GM12891 (cell line): ENCODE measurements around the gene DESI1.
"Not testable (repeated sequence)": the region's sequence is repeated elsewhere in the genome, so short reads cannot be mapped to it uniquely, and the experiment has no call there.

Experiments used
- DNase-seq: peaks from one replicate; pipeline ENCODE4 v3.0.0; 2011; ENCODE audit warnings: low spot score; ENCODE audit not compliant: insufficient read length
- FAIRE-seq: peaks from 2 replicates; lab custom pipeline; 2011; peaks lifted over from hg19 to GRCh38; lab: Jason Lieb, UNC
- PAX5 ChIP-seq: IDR thresholded peaks from 2 replicates; pipeline ENCODE4 v1.6.1; 2011; ENCODE audit warnings: low read length, moderate library complexity, mild to moderate bottlenecking; ENCODE audit not compliant: insufficient read depth, severe bottlenecking
- POLR2A ChIP-seq: IDR thresholded peaks from 2 replicates; pipeline ENCODE4 v1.6.1; 2011; ENCODE audit warnings: low read depth, low read length, control low read depth
- POLR2AphosphoS5 ChIP-seq: IDR thresholded peaks from 2 replicates; pipeline ENCODE4 v1.6.1; 2011; ENCODE audit warnings: low read depth, low read length, control low read depth
- POU2F2 ChIP-seq: IDR thresholded peaks from 2 replicates; pipeline ENCODE4 v1.6.1; 2011; ENCODE audit warnings: low read depth, mild to moderate bottlenecking, control low read depth, low read length, moderate library complexity
- SPI1 ChIP-seq: IDR thresholded peaks from 2 replicates; pipeline ENCODE4 v1.6.1; 2011; ENCODE audit warnings: low read depth, low read length, control low read depth
- TAF1 ChIP-seq: IDR thresholded peaks from 2 replicates; pipeline ENCODE4 v1.6.1; 2011; ENCODE audit warnings: low read depth, low read length, control low read depth

Gene DESI1

GRCh38 chr22:41656556-41656955, 35.7 kb upstream of the DESI1 start:
- FAIRE-seq: no peak
- no peak for DNase-seq
- TF ChIP-seq TAF1 (no peak), POLR2AphosphoS5 (no peak), PAX5 (no peak), SPI1 (no peak), POLR2A (no peak), POU2F2 (no peak)

GRCh38 chr22:41654322-41654721, 33.5 kb upstream of the DESI1 start:
- TF ChIP-seq TAF1 (no peak), POLR2AphosphoS5 (no peak), PAX5 (no peak), POLR2A (no peak), POU2F2 (no peak), SPI1 (no peak)
- DNase-seq: no peak
- FAIRE-seq: no peak

GRCh38 chr22:41650821-41651220, 30.0 kb upstream of the DESI1 start:
- TF ChIP-seq POU2F2: no peak
- TF ChIP-seq SPI1: no peak
- no peak for TF ChIP-seq POLR2AphosphoS5
- no peak for TF ChIP-seq PAX5
- TF ChIP-seq POLR2A: no peak
- TF ChIP-seq TAF1: no peak
- DNase-seq (no peak), FAIRE-seq (no peak)

- FAIRE-seq (no peak), DNase-seq (no peak)
- TF ChIP-seq TAF1 (no peak), PAX5 (no peak), POLR2A (no peak), SPI1 (no peak), POU2F2 (no peak), POLR2AphosphoS5 (no peak)
Measured at GRCh38 chr22:41650229-41650628, 29.4 kb upstream of the DESI1 start.

GRCh38 chr22:41648432-41648831, 27.6 kb upstream of the DESI1 start:
- no peak for FAIRE-seq
- TF ChIP-seq POLR2A: no peak
- TF ChIP-seq POU2F2: no peak
- TF ChIP-seq TAF1: no peak
- TF ChIP-seq POLR2AphosphoS5: no peak
- DNase-seq: no peak

- DNase-seq: no peak
- FAIRE-seq: no peak
- no peak for TF ChIP-seq TAF1
- no peak for TF ChIP-seq POLR2A
- TF ChIP-seq PAX5: no peak
- no peak for TF ChIP-seq POU2F2
- no peak for TF ChIP-seq POLR2AphosphoS5
- TF ChIP-seq SPI1: no peak
Measured at GRCh38 chr22:41647771-41648170, 26.9 kb upstream of the DESI1 start.

GRCh38 chr22:41642331-41643110, 21.7 kb upstream of the DESI1 start:
- TF ChIP-seq PAX5: no peak
- TF ChIP-seq POLR2AphosphoS5: no peak
- no peak for TF ChIP-seq SPI1
- TF ChIP-seq TAF1: no peak
- TF ChIP-seq POU2F2: no peak
- no peak for TF ChIP-seq POLR2A
- DNase-seq: no peak
- no peak for FAIRE-seq

GRCh38 chr22:41641854-41642253, 21.0 kb upstream of the DESI1 start:
- no peak for FAIRE-seq
- TF ChIP-seq POU2F2 (no peak), POLR2A (no peak), PAX5 (no peak), POLR2AphosphoS5 (no peak), TAF1 (no peak), SPI1 (no peak)
- DNase-seq: no peak

GRCh38 chr22:41638748-41639147, 17.9 kb upstream of the DESI1 start:
- FAIRE-seq (peak; percentile 38), DNase-seq (no peak)
- TF ChIP-seq POU2F2: no peak
- no peak for TF ChIP-seq SPI1
- TF ChIP-seq TAF1: no peak
- TF ChIP-seq PAX5: no peak

- no peak for DNase-seq
- TF ChIP-seq POLR2A (no peak), TAF1 (no peak), PAX5 (no peak), POLR2AphosphoS5 (no peak), POU2F2 (no peak), SPI1 (no peak)
- FAIRE-seq: no peak
Measured at GRCh38 chr22:41638124-41638523, 17.3 kb upstream of the DESI1 start.

- DNase-seq, FAIRE-seq: not testable (repeated sequence)
Measured at GRCh38 chr22:41637623-41638022, 16.8 kb upstream of the DESI1 start.
